ENCODE data around the gene LRCH1.

- TF ChIP-seq CTCF (IDR thresholded peaks at IDR 0.05) (no peak), POLR2A (IDR thresholded peaks at IDR 0.05) (no peak)
Observed at GRCh38 chr13:46656786-46657185, 103.8 kb downstream of the LRCH1 start.
